ENCODE measurements around the gene CDK14.
"Not testable (repeated sequence)": the region's sequence is repeated elsewhere in the genome, so short reads cannot be mapped to it uniquely, and the experiment has no call there.

The CDK14 gene

DNA sequence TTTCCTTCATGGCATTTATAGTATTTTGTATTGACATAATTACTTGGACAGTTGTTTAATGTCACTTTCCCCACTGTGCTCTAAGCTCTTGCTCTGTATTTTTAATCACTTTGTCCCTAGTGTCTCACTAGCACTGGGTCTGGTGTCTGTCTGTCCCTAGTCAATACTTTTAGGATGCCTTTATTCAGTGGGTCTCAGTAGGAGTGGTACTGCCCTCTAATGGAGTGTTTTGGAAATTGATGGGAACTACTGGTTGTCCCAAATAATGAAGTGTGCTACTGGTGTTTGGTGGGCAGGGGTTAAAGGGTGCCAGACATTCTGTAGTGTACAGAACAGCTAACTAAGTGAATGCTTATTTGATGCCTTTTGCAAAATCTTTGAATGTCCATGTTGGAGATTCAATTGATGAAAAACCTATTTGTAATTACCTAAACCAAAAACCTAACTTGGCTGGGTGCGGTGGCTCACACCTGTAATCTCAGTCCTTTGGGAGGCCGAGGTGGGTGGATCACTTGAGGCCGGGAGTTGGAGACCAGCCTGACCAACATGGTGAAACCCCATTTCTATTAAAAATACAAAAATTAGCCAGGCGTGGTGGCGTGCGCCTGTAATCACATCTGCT, 33.3 kb downstream of the CDK14 start:
- DNase-seq (ENCODE audit: low spot score), result peak; percentile 13

DNA sequence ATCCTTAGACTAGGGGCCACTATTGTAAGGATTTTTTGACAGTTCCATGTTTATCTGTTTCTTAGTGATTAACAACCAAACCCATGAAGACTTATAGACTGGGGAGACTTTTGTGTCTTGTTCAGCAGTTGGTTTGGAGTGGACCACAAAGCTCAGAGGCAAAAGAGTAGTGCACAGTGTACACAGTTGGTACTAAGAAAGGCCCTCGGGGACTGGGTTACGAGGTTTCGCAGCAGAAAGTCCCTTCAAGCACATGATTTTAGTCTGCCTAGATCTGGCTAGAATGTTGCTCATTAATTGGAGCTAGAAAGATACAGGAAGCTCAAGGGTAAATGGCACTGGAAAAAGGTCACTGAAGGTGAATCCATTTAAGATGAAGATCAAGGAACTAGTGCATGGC, 35.4 kb downstream of the CDK14 start:
- DNase-seq (ENCODE audit: low spot score), result no peak

DNA sequence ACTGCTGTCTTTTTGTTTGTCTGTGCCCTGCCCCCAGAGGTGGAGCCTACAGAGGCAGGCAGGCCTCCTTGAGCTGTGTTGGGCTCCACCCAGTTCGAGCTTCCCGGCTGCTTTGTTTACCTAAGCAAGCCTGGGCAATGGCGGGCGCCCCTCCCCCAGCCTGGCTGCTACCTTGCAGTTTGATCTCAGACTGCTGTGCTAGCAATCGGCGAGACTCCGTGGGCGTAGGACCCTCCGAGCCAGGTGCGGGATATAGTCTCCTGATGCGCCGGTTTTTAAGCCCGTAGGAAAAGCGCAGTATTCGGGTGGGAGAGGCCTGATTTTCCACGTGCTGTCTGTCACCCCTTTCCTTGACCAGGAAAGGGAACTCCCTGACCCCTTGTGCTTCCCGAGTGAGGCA, 43.6 kb downstream of the CDK14 start:
- DNase-seq (ENCODE audit: low spot score), result not testable (repeated sequence)

DNA sequence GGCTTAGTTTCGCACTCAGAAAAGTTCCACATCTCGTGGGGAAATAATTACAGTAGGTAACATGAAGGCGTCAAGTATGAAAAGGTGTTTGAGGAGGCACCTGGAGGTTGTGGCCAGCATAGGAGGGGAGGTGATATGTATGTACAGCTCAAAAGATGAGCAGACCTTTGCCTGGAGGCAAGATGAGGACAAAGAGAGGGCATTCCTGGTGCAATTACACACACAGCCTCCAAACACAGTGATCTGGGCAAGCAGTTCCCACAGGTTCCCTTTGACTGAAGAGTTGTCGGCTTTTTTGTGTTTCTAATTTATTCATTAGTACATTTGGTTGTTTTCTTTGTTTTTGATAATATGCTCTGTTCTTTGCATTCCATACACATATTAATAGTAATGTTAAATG, 46.9 kb downstream of the CDK14 start:
- no peak for DNase-seq (ENCODE audit: low spot score)

GRCh38 chr7:90645784-90646183, 49.7 kb downstream of the CDK14 start:
- DNase-seq (ENCODE audit: low spot score), result no peak

DNA sequence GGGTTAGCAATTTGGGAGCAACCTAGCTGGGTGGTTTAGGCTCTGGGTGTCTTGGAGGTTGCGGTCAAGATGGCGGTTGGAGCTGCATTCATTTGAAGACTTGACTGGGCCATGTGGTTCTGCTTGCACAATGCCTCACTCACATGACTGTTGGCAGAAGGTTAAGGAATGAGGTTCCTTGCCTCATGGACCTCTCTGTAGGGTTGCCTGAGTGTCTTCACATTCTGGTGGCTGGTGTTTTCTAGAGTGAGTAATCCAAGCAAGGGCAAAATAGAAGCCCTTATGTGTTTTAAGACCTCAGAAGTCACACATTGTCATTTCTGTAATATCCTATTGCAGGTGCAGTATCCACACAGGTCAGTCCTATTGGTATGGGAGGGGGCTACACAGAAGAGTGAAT, 52.0 kb downstream of the CDK14 start:
- DNase-seq (ENCODE audit: low spot score), result no peak

DNA sequence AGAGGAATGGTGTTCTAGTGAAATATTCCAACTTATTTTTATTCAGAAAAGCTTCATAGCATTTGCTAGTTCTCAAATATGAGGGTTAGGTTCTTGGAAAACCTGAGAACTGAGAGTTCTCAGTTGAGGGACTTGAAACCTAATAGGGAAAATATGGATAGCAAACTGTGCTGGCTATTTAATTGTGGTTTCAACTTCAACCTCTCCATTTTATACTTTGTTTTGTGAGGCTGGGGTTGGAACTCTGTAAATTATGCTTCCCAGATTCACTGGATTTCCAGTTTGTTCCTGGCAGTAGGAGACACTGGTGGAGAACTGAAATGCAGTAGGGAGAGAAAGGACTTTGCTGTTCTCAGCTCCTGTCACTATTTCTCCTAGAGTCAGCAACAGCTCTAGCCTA, 52.7 kb downstream of the CDK14 start:
- DNase-seq (ENCODE audit: low spot score), result no peak

- DNase-seq (ENCODE audit: low spot score), result no peak
Observed at GRCh38 chr7:90654718-90655427, 58.8 kb downstream of the CDK14 start.

- DNase-seq (ENCODE audit: low spot score), result no peak
Observed at GRCh38 chr7:90655566-90655965, 59.4 kb downstream of the CDK14 start.

DNA sequence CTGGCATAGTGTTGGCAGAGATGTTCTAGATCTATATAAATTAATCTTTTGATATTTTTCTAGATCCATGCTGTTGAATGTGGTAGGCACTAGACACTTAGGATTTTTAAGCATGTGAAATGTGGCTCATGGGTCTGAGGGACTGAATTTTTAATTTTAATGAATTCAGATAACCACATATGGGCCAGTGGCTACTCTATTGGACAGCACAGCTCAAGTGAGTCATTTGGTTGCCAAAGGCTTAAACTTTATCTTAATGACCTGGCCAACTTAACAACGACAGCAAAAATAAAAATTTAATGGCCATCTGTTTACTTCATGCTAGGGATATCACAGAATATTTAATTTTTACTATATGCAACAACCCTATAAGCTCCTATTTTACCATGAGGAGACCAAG, 61.4 kb downstream of the CDK14 start:
- no peak for DNase-seq (ENCODE audit: low spot score)

- DNase-seq (ENCODE audit: low spot score), result no peak
Observed at GRCh38 chr7:90660100-90660499, 64.0 kb downstream of the CDK14 start.

DNA sequence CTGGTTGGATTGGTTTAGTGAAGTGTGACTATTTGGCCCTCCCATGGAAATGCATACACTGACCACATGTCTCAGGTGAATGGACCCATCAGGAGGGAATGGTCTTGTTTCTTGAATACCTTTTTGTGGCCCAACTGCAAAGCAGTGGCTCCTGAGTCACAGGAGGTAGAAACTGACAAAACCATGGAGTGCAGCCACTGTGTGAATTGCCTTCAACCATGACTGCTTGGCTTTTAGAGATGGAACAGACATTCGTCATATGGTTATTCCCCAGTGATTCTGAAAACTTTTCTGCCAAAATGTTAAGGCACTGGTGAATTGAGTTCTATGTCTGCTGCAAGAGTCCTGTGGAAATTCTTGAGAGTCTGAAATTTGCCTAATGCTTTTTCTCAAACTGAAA, 64.7 kb downstream of the CDK14 start:
- DNase-seq (ENCODE audit: low spot score), result no peak

DNA sequence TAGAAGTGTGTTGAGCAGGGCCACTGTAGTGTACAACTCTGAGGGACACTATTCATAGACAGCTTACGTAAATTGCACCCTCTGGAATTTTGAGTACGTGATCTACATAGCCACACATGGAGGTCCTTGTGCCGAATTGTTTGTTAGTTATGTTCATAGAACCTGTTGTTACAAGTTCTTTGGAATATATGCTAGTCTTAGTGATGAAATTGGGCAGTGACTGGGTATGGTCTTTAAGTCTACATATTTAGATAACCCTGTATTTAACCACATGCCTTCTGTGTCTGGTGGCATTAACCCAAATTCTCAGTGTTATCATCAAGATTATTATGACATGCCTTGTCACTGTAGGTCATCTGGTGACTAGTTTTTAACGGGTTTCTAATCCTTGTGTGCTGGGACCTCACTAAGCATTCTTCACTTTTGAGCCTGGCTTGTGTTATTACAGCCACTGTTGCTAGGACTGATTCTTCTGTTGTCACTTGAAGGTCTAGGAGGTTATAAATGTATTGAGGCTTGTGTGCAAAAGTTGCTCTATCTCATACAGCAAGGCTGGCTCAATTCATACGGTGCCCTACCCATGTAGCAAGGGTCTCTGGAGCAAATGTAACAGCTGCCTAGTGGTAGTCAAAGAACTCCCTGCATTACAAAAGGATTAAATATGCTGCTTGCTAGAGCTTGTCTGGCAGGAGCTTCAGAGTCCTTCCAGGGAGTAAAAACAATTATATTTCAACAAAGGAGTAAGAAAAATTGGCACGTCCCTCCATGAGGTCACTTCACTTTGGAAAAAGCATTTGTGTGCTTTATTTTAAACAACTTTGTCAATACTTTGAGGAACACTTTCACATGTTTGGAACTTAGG, 65.4 kb downstream of the CDK14 start:
- DNase-seq (ENCODE audit: low spot score), result no peak

GRCh38 chr7:90663176-90663575, 67.1 kb downstream of the CDK14 start:
- no peak for DNase-seq (ENCODE audit: low spot score)

DNA sequence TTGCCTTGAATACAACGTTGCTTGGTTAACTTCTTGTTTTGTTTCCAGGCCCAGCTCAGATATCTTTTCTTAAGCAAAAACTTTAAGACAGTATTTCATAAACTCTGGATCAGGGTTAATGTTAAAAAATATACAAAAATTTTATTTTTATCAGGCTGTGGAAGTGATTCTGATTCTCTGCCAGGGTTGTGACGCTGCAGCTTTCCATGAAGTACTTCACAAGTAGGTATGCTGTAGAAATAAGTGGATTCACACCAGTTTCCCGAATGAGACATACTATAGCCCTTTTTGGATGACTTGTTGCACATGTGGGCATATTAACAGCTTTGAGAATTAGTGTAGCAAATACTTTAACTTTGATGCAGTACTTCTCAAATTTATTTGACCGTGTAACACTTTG, 70.1 kb downstream of the CDK14 start:
- no peak for DNase-seq (ENCODE audit: low spot score)

GRCh38 chr7:90668992-90669391, 72.9 kb downstream of the CDK14 start:
- no peak for DNase-seq (ENCODE audit: low spot score)

DNA sequence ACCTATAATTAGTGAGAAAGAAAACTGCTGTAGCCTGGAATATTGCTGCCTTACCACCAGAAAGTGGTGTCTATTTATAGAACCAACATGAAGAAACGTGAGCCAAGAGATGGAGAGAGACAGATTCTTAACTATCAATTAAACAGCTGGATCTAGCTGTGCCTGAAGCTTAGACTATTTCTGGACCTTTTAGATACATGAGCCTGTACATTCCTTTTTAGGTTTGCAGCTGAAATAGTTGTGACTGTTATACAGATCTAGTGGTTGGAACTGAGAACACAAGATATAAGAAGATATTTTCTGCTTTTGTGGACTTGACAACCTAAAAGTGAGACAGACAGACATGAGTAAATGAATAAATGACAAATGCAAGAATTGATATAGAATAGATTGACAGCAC, 73.4 kb downstream of the CDK14 start:
- no peak for DNase-seq (ENCODE audit: low spot score)

DNA sequence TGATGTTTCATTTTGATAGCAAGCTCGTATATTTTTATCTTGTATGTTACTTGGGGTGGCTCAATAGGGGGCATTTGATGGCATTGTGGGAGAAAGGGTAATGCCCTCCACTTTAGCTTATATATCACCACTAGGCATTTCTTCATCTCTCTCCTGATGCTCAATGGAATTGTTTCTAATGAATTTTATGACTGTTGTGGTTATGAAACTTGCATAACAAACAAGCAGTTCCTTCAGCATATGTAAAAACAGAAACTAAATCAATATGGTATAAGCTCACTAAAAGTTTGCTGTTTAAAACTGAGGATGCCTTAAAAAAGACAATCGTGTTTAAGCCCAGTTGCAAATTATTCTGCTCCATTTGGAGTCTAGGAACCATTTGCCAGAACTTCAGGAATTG, 75.5 kb downstream of the CDK14 start:
- DNase-seq (ENCODE audit: low spot score), result no peak

DNA sequence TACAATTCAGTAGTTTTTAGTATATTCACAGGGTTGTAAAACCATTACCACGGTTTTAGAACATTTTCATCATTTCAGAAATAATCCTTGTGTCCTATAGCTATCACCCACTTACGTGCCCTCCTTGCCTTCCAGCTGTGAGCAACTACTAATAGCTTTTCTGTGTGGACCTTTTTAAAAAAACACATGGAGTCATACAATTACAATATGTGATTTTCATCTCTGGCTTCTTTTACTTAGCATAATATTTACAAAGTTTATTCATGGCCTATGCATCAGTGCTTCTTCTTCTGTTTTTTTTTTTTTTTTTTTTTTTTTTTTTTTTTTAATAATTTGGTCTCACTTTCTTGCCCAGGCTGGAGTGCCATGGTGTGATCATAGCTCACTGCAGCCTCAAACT, 76.1 kb downstream of the CDK14 start:
- no peak for DNase-seq (ENCODE audit: low spot score)

DNA sequence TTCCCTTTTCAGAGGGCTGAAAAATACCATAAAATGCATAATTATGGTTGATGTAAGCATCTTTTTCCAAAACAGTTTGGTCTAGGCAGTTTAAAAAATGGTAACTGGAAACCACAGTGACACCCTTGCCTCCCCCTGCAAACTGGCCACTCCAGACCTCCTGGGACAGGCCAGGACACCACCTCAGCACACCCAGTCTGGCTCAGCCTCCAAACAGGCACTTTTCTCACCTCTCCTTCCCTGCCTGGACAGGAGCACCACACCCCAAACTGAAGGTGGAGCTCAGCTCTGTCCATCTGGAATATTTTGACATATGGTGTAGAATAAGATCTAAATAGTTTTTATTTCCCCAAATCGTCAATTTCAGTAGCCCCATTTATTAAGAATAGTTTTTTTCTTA, 78.5 kb downstream of the CDK14 start:
- no peak for DNase-seq (ENCODE audit: low spot score)

DNA sequence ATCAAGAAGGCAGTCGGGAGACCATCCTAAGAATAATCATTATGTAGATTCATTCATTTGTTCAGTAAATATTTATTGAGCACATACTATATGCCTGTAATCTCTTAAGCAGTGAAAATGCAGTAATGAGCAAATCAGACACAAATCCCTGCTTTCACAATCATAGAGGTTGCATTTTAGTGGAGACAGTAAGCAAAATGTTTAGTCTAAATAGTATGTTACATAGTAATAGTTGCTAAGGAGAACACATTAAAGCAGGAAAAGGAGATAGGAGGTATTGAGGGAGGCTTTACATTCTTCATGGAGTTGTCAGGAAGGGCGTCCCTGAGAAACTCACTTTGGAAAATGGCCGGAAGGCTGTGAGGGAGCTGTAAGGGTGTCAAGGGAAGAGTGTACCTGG, 79.9 kb downstream of the CDK14 start:
- DNase-seq (ENCODE audit: low spot score), result no peak

DNA sequence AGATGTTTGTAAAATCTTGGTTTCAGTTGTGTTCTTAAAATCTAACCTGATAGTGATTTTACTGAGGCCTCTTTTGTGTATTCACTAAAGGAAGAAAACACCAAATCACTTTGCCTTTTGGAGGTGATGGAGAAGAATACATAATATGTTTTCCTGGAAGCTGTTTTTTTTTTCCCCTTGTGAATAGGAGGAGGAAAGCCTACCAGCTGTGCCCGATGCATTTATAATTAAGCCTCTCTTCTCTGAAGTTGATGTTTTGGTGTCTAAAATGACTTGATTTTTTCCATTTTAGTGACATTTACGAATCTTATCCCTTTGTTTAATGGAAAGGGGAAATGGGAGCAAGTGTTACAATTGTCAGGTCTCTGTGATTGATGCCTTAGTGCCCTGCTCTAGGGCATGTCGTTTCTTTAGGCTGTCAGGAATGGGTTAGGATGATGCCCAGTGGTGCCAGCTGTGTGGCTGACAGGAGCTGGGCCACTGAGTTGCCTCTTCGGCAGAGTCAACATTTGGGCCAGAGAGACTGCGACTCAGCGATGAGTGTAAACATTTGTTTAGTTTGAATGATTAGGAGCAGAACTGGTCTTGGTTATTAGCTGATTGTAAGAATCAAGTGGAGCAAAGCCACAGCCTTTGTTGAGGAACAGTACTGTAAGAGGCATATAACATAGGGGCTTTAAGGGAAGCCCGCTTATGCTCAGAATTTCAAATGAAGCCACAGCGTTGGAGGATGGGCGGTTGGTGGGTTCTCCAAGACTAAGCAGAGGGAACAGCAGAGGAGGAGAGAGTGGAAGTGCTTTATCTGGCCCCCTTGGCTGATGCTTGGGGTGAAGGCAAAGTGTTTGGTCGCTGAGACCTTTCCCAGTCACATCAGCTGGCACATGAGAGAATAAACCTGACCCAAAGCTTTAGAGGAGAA, 81.6 kb downstream of the CDK14 start:
- no peak for DNase-seq (ENCODE audit: low spot score)
